ENCODE results near the gene CMYA5.
"Not testable (repeated sequence)": the region's sequence is repeated elsewhere in the genome, so short reads cannot be mapped to it uniquely, and the experiment has no call there.

The CMYA5 gene

DNA sequence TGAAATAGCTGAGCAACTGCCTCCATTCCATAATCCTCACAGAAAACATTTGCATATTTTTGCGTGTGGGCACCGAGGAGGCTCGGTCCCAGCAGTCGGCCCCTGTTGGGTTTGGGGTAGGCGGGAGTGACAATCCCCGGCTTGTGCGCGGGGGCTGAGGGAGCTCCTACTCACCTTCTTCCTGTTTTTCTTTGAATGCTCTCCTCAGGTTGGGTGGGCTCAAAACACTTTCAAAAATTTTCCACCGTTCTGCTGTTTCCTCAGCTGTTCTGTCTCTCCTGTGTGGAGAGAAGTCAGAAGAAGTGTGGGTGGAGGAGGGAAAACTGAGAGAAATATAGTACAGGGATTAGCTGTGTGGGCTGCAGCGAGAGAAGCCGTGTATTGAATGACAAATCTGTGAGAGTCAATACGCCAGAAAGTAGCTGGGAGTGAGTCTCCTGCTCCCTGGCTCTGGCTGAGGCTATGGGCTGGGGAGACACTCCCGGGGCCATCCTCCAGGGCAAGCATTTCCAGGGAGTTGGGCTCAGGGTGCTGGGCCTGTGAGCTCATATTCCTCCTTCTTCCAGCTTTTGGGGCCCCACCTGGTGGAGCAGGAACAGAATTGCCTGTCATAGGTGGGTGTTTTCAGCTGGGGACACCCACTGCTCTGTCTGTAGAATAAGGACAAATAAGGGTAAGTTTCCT lies 84.7 kb downstream of the CMYA5 start:
- DNase-seq (ENCODE audit: low spot score in 2 of 2) = peak; percentile 24 to 71
- H3K36me3 ChIP-seq (replicated peaks) = no peaks in the 10 kb centered on the region
- H3K27me3 ChIP-seq (ENCODE audit: low read depth) = no peaks in the 10 kb centered on the region
- in situ Hi-C loops (cut with MboI; ENCODE audit: low sequenced_read_pairs) = no loop called here
- no peak overlapping the region for H3K4me3 ChIP-seq
- no peaks in the 10 kb centered on the region for H3K9me3 ChIP-seq
- H3K4me1 ChIP-seq = no peaks in the 10 kb centered on the region

DNA sequence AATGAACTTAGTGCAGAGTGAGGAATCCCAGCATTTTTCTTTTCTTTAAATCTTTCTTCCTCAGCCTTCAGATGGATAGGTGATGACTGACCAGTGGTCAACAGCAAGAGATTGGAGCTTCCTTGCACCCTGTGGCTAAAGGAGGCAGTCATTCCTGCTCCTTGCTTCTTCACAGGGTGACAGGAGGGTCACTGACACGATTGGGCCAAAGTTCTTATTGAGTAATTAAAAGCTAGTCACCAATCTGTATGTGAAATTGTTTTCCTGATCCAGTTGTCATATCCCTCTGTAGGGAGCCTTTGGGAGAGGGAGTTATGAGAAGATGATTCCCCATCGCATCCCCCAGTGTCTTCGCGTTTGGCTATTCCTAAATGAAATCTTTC lies 85.2 kb downstream of the CMYA5 start:
- H3K4me1 ChIP-seq = no peaks in the 10 kb centered on the region
- in situ Hi-C loops (cut with MboI; ENCODE audit: low sequenced_read_pairs) = no loop called here
- H3K9me3 ChIP-seq = no peaks in the 10 kb centered on the region
- no peak overlapping the region for H3K4me3 ChIP-seq
- DNase-seq (ENCODE audit: low spot score in 2 of 2) = no peak
- H3K36me3 ChIP-seq (replicated peaks) = no peaks in the 10 kb centered on the region
- H3K27me3 ChIP-seq (ENCODE audit: low read depth) = no peaks in the 10 kb centered on the region

DNA sequence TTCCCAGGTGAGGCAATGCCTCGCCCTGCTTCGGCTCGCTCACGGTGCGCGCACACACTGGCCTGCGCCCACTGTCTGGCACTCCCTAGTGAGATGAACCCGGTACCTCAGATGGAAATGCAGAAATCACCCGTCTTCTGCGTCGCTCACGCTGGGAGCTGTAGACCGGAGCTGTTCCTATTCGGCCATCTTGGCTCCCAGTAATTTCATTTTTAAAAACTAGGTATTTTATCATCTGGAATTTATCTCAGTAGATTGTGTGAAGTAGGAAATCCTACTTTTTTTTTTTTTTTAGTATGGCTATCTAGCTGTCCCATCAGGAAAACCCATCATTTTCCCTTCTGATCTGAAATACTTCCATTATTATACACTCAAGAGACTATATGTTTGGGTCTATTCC lies 95.1 kb downstream of the CMYA5 start:
- H3K4me3 ChIP-seq; H3K4me1 ChIP-seq; H3K27me3 ChIP-seq (ENCODE audit: low read depth); in situ Hi-C loops (cut with MboI; ENCODE audit: low sequenced_read_pairs); H3K36me3 ChIP-seq (replicated peaks); H3K9me3 ChIP-seq; DNase-seq (ENCODE audit: low spot score in 2 of 2): not testable (repeated sequence)

DNA sequence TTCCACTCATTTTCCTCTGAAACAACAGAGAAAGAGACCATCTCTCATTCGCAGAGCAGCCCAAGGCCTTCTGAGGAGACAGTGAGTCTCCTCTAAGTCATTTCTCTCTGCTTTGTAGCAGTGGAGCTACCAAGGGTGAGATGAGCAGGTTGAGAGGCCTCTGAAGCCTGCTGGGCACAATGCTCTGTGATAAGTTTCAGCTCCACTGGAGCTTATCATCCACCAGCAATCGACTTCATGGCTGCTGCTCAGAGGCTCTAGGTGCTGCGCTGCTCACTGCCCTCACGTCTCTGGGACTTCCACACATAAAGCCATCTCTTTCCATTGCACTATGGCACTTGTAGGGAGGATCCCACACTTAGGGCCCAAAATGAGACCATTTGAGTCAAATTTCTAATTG lies 96.3 kb downstream of the CMYA5 start:
- Histone ChIP-seq H3K4me1 (no peaks in the 10 kb centered on the region), H3K9me3 (no peaks in the 10 kb centered on the region), H3K27me3 (ENCODE audit: low read depth) (no peaks in the 10 kb centered on the region), H3K36me3 (replicated peaks) (no peaks in the 10 kb centered on the region), H3K4me3 (no peak overlapping the region)
- in situ Hi-C loops (cut with MboI; ENCODE audit: low sequenced_read_pairs) = no loop called here
- DNase-seq (ENCODE audit: low spot score in 2 of 2) = no peak

DNA sequence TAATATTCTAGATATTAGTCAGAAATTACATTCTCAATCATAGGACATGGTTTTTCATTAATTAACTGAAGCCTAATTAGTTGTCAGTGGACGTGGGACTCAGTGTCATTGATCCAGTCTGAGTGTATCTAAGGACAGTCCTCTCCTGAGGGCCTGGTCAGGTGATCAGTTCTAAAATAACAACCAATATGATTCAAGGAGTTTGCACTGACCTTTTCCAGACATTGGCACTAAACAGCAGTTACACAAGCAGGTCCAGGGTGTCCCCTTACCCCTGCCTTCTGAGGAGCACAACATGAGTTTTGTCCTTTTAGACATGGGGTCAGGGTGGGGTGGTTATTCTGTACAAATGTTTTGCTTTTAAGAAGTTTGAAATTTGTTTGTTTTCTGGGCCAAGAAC lies 97.8 kb downstream of the CMYA5 start:
- H3K9me3 ChIP-seq = no peaks in the 10 kb centered on the region
- in situ Hi-C loops (cut with MboI; ENCODE audit: low sequenced_read_pairs) = no loop called here
- DNase-seq (ENCODE audit: low spot score in 2 of 2) = no peak
- no peaks in the 10 kb centered on the region for H3K4me1 ChIP-seq
- H3K27me3 ChIP-seq (ENCODE audit: low read depth) = no peaks in the 10 kb centered on the region
- no peaks in the 10 kb centered on the region for H3K36me3 ChIP-seq (replicated peaks)
- H3K4me3 ChIP-seq = no peak overlapping the region

DNA sequence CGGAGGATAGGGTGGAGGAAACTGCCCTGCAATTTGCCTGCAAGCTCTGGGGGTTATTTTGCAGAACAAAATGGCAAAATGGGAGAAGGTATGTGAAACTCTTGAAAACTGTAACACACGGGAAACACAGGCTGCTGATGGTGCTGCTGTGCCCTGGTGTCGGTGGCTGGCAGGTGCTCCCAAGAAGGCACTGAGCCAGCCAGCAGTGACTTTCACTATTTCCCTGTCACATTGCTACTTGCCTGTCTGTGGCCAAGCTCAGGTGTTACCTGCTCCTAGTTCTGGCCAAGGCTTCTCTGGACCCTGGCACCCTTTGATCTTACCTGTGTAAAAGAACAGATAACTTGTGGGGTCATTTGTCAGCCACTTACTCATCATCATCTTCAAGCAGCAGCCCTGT lies 102.2 kb downstream of the CMYA5 start:
- DNase-seq (ENCODE audit: low spot score in 2 of 2) = no peak
- Histone ChIP-seq H3K4me1 (no peaks in the 10 kb centered on the region), H3K9me3 (no peaks in the 10 kb centered on the region), H3K36me3 (replicated peaks) (no peaks in the 10 kb centered on the region), H3K4me3 (no peak overlapping the region), H3K27me3 (ENCODE audit: low read depth) (no peaks in the 10 kb centered on the region)
- in situ Hi-C loops (cut with MboI; ENCODE audit: low sequenced_read_pairs) = no loop called here

DNA sequence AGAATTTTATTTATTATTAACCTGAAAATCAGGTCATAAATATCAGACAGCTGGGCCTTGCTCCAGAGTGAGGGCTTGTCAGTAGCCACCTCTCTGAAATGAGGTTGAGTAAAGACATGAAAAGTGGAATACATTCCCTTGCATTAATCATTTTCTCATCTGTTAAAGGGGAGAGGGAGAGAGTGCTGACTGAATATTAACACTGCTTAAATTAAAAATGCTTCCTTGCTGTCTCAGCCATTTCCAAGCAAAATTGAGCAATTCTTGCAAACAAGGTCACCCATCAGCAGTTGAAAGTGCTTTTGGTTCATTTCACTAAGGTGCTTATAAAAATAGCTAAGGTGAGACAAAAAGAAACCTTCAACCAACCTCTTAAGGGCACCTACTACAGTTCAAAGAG lies 102.8 kb downstream of the CMYA5 start:
- in situ Hi-C loops (cut with MboI; ENCODE audit: low sequenced_read_pairs) = no loop called here
- H3K9me3 ChIP-seq = no peaks in the 10 kb centered on the region
- no peaks in the 10 kb centered on the region for H3K27me3 ChIP-seq (ENCODE audit: low read depth)
- H3K4me3 ChIP-seq = no peak overlapping the region
- no peaks in the 10 kb centered on the region for H3K36me3 ChIP-seq (replicated peaks)
- DNase-seq (ENCODE audit: low spot score in 2 of 2) = no peak
- H3K4me1 ChIP-seq = no peaks in the 10 kb centered on the region

DNA sequence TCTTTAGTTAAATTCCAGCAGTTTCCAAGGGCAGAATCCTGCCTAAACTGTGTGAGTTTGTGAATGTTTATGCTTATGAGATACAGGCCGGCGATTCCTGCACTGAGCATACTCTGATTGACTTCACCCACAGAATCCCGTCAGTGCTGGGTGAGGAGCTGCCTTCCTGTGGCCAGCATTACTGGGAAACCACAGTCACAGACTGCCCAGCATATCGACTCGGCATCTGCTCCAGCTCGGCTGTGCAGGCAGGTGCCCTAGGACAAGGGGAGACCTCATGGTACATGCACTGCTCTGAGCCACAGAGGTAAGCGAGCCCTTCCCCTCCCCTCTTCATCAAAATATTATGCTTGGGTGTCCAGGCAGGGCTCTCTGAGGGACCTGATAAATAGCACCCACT lies 103.7 kb downstream of the CMYA5 start:
- Histone ChIP-seq H3K4me1 (no peaks in the 10 kb centered on the region), H3K27me3 (ENCODE audit: low read depth) (no peaks in the 10 kb centered on the region), H3K4me3 (no peak overlapping the region), H3K36me3 (replicated peaks) (no peaks in the 10 kb centered on the region), H3K9me3 (no peaks in the 10 kb centered on the region)
- in situ Hi-C loops (cut with MboI; ENCODE audit: low sequenced_read_pairs) = no loop called here
- no peak for DNase-seq (ENCODE audit: low spot score in 2 of 2)

DNA sequence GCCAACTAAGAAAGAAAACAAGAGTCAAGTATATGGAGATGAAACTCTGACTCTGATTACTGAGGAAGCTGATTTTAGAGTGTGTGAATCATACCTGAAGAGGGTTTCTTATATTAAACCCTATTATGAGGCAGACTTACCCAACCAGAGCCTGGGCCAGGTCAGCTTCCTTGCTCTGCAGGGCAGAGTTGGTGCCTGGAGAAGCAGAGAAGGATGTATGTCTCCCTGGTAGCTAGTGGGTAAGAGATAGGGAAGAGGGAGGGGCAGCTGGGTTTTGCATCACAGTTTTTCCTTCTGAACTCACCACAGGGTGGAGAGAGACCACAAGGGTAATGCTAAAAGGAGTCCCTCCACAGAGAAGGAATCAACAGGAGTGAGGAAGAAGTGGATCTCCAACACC lies 104.1 kb downstream of the CMYA5 start:
- Histone ChIP-seq H3K4me3 (no peak overlapping the region), H3K9me3 (no peaks in the 10 kb centered on the region), H3K27me3 (ENCODE audit: low read depth) (no peaks in the 10 kb centered on the region), H3K4me1 (no peaks in the 10 kb centered on the region), H3K36me3 (replicated peaks) (no peaks in the 10 kb centered on the region)
- in situ Hi-C loops (cut with MboI; ENCODE audit: low sequenced_read_pairs) = no loop called here
- DNase-seq (ENCODE audit: low spot score in 2 of 2) = no peak

DNA sequence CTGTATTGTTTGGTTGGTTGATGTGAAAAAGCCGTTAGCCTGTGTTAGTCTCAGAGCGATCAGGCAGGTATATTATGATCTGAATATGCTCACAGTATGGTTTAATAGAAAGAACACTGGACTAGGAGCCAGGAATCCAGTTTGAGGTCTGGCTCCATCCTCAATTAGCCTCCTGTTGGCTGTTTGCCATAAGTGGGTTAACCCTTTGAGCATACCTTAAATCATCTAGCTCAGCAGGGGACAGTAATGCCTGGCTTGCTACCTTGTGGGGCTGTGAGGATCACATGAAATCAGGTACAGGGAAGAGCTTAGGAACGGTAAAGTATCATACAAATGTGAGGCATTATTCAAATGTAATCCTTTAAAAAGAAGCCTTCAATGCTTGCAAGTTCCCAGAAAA lies 104.7 kb downstream of the CMYA5 start:
- Histone ChIP-seq H3K27me3 (ENCODE audit: low read depth) (no peaks in the 10 kb centered on the region), H3K4me1 (no peaks in the 10 kb centered on the region), H3K36me3 (replicated peaks) (no peaks in the 10 kb centered on the region), H3K4me3 (no peak overlapping the region), H3K9me3 (no peaks in the 10 kb centered on the region)
- in situ Hi-C loops (cut with MboI; ENCODE audit: low sequenced_read_pairs) = no loop called here
- no peak for DNase-seq (ENCODE audit: low spot score in 2 of 2)

DNA sequence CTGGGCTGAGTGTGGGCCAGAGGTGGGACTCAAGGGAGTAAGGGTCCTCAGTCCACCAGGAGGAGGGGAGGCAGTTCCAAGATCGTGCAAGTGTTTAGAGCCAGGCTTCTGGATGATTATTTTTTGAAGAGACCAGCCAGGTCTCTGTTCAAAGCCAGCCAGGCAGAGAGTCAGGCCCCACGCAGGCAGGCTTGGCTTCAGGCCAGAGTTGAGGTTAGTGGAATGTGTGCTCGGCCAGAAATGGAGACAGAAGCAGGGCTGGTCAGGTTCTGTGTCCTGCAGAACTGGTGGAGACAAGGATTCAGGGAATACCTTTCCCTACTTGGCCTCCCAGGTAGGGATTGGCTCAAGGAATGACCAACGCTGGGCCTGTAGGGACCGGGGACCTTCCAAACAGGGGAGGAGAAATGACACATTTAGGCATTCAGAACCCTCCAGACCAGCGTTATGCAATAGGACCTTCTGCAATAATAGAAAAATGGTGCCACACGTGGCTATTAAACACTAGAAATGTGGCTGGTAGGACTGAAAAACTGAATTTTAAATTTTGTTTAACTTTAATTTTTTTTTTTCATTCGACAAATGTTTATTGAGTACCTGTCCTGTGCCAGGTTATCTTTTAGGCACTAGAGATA lies 106.2 kb downstream of the CMYA5 start:
- H3K4me1 ChIP-seq = no peaks in the 10 kb centered on the region
- no peaks in the 10 kb centered on the region for H3K36me3 ChIP-seq (replicated peaks)
- DNase-seq (ENCODE audit: low spot score in 2 of 2) = no peak
- H3K4me3 ChIP-seq = no peak overlapping the region
- in situ Hi-C loops (cut with MboI; ENCODE audit: low sequenced_read_pairs) = no loop called here
- no peaks in the 10 kb centered on the region for H3K9me3 ChIP-seq
- H3K27me3 ChIP-seq (ENCODE audit: low read depth) = no peaks in the 10 kb centered on the region

DNA sequence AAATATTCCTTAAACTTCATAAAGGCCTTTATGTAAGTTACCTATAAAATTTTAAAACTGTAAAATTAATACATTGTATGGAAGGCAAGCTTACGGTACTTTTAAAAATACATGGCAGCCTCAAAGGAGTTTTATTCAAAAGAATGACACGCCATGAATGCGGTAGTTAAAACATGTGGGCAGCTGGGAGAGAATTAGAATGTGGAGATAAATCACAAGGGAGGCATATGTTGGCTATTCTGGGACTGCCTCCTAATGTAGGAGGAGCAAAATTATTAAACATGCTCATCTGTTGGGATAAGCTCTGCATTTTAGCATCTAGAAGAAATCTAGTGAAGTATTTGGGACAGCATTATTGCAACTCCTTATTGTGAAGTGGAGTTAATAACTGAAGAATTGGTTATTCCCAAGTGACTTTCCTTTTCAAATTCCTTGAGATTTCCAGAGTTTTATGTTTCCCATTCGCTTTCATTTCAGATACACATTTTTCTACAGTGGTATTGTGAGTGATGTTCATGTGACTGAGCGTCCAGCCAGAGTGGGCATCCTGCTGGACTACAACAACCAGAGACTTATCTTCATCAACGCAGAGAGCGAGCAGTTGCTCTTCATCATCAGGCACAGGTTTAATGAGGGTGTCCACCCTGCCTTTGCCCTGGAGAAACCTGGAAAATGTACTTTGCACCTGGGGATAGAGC lies 109.4 kb downstream of the CMYA5 start:
- Histone ChIP-seq H3K9me3 (no peaks in the 10 kb centered on the region), H3K36me3 (replicated peaks) (no peaks in the 10 kb centered on the region), H3K27me3 (ENCODE audit: low read depth) (no peaks in the 10 kb centered on the region), H3K4me1 (no peaks in the 10 kb centered on the region), H3K4me3 (no peak overlapping the region)
- in situ Hi-C loops (cut with MboI; ENCODE audit: low sequenced_read_pairs) = no loop called here
- no peak for DNase-seq (ENCODE audit: low spot score in 2 of 2)

DNA sequence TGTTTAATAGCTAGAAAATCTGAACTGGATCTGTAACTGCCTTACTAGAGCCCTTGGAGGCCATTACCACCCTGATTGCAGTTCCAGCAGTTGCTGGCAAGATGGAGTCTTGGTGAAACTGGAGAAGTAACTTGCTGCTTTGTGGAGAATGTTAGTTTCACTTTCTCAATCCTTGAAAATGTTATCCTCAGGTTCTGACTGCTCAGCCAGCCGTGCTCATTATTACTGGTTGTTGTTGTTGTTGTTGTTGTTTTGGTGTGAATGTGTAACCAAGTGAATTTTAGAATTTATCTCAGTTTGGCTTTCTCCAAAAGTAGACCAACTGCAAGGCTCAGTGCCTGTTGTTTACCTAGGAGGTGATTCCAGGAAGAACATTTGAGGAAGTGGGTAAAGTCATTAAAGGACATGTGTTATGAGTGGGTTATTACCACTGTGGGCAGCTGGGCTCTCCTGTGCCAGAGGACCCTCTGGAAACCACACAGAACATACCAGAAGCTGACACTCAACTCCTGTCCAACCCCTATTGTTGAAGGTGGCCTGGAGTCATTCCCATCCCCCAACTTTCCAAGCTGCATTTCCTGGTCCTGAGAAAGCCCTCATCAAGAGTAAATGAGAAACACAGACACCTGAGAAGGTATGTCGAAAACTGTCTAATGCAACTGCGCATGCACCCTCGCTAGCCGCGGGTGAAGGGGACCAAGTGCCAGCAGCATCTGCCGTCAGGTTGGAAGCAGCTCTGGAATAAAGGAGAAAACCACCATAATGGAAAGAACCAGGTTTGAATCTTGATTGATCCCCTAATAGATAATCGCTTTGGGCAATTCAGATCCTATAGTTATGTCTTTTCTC lies 111.6 kb downstream of the CMYA5 start:
- H3K9me3 ChIP-seq = no peaks in the 10 kb centered on the region
- no peak for DNase-seq (ENCODE audit: low spot score in 2 of 2)
- H3K4me1 ChIP-seq = no peaks in the 10 kb centered on the region
- no peaks in the 10 kb centered on the region for H3K36me3 ChIP-seq (replicated peaks)
- H3K4me3 ChIP-seq = no peak overlapping the region
- in situ Hi-C loops (cut with MboI; ENCODE audit: low sequenced_read_pairs) = no loop called here
- no peaks in the 10 kb centered on the region for H3K27me3 ChIP-seq (ENCODE audit: low read depth)

DNA sequence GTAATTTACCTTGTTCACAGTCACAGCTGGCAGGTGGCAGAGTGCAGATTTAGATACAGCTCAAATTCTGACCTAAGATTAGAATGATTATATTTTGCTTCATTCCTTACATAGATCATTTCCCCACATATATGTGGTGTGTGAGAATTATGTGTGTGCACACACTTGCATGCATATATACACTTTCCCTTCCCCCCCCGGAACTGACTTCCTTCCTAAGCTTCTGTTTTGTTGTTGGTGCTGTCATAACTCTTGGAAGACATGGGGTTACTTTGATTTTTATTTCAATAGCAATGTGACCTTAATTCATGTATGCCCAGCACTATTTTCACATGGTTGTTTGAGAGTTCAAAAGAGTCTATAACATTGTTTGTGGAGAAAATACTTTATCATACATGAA lies 112.8 kb downstream of the CMYA5 start:
- in situ Hi-C loops (cut with MboI; ENCODE audit: low sequenced_read_pairs) = no loop called here
- no peak overlapping the region for H3K4me3 ChIP-seq
- no peak for DNase-seq (ENCODE audit: low spot score in 2 of 2)
- no peaks in the 10 kb centered on the region for H3K9me3 ChIP-seq
- no peaks in the 10 kb centered on the region for H3K4me1 ChIP-seq
- H3K27me3 ChIP-seq (ENCODE audit: low read depth) = no peaks in the 10 kb centered on the region
- no peaks in the 10 kb centered on the region for H3K36me3 ChIP-seq (replicated peaks)
